HK-2 (cell line): ENCODE measurements around the gene MSRB2.
"Not testable (repeated sequence)": the region's sequence is repeated elsewhere in the genome, so short reads cannot be mapped to it uniquely, and the experiment has no call there.

ENCODE experiments used
- DNase-seq: peaks from one replicate; pipeline ENCODE4 v3.0.0-alpha.2; 2018; ENCODE audit not compliant: unreplicated experiment

Gene MSRB2

DNA sequence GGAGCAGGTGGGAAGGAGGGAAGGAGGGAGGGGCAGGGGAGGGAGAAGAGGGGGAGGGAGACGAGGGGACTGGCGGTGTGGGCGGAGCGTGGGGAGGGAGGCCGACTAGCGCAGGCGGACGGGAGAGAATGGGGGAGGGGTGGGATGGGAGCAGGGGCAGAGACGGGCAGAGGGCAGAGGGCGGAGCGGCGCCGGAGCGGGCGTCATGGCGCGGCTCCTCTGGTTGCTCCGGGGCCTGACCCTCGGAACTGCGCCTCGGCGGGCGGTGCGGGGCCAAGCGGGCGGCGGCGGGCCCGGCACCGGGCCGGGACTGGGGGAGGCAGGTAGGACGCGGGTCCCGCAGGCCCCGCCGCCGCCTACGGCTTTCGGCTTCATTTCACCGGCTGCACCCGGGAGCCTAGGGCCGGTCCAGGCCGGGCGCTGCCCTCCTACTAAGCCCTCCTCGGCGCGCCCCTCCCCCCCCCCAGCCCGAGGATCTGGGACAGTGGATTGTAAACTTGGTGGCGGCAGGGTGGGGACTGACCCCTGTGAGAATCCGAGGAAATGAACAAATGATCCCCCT is at the start of gene MSRB2:
MSRB2 (plus strand) TSS at position 176 of the 562 bp plus-strand sequence; CDS start at position 206, 30 bp downstream.
- DNase-seq, result peak; percentile 80

DNA sequence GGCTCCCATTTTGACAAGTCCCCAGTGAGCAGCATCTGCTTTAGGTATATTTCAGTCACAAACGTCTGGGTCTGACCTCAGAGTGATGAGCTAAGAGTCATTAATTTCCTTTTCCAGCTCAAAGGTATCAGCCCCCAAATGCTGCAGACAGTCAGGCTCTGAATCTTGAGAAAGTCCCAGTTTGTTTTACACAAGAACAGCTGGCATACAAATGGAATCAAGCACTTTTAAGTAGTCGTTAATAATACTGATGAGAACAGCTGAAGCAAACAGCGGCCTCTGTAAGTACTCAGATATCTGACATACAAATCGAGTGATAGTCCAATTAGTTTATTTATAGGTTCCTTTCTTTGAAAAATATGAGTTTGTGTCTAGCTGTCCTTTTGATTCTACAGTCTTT is 49.4 kb upstream of the MSRB2 start:
- DNase-seq, result no peak

DNA sequence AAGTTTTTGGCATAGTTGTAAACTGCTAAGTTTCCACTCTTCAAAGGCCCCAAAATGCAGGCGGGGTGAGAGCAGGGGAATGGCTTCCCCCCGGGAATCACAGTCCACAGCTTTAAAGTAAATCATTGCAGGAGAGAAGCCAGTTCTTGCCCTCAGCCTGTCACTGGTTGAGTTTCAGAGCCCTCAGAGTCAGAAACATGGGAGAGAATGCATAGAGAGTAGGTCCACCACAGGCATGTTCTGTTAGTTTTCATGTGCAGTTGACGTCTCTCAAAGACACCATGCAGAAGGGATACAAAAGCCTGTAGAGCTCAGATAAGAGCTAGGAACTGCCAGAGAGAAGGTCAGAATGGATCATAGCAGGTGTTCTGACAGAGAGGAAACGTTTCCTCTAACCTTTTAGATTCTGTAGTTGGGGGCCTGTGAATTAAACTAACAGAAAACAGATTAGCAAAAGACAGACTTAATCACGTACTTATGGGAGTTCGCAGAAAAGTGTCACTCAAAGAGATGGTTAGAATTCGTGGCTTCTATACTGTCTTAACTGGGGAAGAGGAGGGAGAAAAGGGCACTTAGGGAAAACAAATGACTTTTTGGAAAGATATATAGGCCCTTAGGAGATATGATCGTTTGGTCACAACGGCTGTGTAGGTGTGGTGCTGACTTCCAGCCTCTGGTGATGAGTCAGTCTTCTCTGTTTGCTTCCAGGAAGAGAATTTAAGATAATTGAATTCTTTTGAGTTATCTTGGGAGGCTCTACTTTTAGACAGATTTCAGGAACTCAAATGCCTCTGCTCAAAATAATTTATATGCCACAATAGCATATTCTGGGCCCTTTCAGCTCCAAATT is 48.0 kb upstream of the MSRB2 start:
- DNase-seq, result no peak

- no peak for DNase-seq
Measured at GRCh38 chr10:23048191-23048590, 47.2 kb upstream of the MSRB2 start.

- DNase-seq, result no peak
Measured at GRCh38 chr10:23051278-23051677, 44.1 kb upstream of the MSRB2 start.

- DNase-seq, result no peak
Measured at GRCh38 chr10:23051855-23052331, 43.5 kb upstream of the MSRB2 start.

- no peak for DNase-seq
Measured at GRCh38 chr10:23053036-23053435, 42.3 kb upstream of the MSRB2 start.

- no peak for DNase-seq
Measured at GRCh38 chr10:23055424-23056185, 39.8 kb upstream of the MSRB2 start.

GRCh38 chr10:23056186-23056579 is 39.2 kb upstream of the MSRB2 start:
- DNase-seq, result no peak

DNA sequence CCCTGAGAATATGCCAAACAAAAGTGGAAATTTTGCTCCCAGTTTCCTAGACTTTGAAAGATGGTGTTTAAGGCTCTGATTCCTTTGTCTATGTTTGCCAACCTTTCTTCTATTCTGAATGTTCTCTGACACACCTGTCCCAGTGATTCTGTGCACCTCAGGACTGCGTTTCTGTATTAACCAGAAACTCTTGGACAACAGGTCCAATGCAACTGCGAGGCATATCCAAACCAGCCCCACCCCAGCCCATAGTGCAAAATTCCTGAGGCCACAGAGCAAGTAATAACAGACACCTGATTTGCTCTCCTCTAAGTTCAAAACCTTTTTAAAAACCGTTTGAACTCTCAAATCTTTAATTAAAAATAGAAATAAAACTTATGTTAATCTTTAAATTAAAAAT is 37.0 kb upstream of the MSRB2 start:
- no peak for DNase-seq

DNA sequence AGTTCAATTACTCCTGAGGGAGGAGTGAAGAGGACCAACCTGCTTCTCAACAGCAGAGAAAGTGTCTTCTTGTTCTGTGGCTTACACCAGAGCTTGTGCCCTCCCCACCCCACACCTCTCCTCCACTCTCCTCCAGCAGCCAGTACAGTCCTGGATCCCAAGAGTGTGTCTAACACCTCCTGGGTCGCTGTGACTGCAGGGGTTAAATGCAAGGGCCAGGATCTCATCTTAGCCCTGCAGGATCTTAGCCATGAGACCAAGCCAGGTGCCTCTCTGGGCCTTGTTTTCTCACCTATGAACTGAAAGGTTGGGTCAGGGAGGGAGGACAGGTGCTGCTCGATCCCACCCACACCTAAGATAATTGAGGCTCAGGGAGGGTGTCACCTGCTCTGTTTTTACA is 34.5 kb upstream of the MSRB2 start:
- DNase-seq, result no peak

GRCh38 chr10:23063045-23063972 is 32.1 kb upstream of the MSRB2 start:
- no peak for DNase-seq

DNA sequence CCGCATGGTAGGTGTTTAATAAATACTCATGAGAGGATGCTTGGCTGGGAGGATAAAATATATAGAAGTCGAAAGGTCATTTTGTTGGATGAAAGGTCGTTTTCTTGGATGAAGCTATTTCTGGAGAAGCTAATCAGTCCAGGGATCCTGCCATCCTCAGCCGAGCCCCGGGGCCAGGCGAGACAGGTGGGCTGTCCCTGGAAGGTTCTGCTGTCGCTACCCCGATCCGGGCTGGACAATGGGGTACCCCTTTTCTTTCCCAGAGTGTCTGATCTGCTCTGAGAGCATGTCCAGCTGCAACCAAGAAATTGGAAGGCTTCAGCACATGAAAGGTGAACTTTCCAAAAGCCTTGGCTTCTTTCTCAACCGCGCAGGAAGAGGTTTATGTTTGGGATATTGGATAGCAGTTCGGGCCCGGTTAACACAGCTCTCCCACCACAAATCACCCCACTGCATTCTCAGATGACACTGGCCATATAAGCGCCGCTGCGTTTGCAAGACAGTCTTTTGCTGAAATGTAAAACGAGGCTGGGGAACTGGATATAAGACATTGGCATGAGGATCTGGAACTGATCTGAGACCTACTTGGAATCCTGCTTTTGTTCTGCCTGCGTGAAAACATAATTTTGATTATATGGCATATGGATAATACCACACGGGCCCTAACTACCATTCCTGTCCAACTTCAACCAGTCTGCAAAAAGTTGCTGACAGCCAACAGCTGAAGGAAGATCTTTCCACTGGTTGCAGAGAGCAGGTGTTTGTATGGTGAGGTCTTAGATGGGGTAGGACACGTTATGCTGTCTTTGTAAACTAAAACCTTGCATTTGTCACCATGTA is 31.2 kb upstream of the MSRB2 start:
- DNase-seq, result no peak

DNA sequence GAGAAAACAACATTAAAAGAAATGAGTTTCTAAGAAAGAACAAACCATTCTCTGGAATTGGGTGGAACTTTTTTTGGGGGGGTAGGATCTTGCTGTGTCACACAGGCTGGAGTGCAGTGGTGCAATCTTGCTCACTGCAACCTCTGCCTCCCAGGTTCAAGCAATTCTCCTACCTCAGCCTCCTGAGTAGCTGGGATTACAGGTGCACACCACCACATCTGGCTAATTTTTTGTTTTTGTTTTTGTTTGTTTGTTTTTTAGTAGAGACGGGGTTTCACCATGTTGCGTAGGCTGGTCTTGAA is 30.6 kb upstream of the MSRB2 start:
- not testable (repeated sequence) for DNase-seq

DNA sequence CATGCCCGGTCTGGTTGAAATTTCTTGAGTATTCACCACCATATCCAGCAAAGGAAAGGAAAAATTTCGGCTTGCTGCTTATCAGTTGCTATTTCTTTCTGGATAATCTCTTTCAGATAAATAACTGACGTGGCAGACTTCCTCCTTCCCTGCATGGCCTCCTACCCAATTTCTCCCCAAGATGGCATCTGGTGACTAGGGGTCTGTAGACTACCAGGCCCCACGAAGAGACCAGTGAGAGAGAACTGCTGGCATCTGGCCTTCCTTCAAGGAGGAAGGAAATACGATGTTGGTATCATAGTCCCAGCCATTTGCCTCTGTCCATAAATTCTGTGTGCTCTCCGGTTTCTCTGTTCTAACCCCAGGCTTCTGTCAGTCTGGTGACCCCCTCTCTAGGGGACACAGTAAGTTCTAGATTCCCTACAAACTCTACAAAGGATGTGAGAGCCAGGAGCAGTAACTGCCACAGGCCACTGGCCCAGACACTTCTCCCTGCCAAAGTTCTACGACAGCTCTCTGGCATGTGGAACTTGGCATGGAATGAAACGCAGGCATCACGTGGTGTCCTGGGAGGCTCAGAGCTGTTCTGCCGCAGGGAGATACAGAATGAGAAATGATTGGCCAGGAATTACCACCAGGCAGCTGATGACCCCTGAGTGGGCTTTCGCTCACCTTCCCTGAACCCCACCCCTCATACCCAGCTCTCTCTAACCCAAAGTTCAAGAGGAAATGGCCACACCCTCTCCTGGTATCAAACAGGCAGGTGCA is 30.0 kb upstream of the MSRB2 start:
- DNase-seq, result peak; percentile 5

GRCh38 chr10:23067337-23067736 is 28.0 kb upstream of the MSRB2 start:
- DNase-seq, result no peak

DNA sequence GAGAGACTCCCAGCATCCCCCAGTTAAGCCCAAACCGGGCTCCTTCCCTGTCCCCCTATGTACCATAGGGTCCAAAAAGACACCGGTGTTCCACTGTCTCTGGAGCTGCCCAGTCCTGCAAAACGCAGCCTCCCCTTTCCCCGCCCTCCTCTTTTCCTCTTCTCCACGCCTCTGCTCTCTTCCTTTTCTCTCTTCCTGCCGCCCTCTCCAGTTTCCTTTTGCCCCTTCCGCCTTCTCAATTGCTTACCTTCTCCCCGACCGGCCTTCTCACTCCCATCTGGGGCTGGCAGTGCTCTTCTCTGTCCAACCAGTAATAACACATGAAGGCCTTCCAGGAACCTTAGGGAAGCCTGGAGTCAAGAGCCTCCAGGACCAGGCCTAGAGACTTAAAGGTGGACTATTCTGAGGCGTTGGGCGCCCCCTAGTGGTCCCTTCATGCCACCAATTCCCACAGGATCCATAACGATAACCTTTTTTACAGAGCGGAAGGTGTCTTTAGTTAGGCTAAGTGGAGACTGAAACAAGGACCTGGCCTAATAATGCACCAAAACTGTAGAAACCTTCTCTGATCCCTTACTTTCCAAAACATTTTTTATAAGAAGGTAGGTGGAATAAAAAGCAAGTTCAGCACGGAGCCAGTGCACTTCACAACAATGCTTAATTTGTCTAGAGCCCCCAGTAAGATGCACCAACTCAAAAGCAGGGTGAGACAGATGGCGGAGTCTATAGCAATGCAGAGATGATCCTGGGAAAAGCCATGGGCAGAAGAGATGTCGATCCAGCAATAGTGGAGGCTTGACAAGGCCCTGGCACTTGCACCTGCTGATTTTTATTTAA is 27.2 kb upstream of the MSRB2 start:
- peak; percentile 52 for DNase-seq

- no peak for DNase-seq
Measured at GRCh38 chr10:23069019-23069815, 26.2 kb upstream of the MSRB2 start.
